Keratinocyte (primary cell): ENCODE results near the gene GABRA6. TPM values are rescaled to one million over a fixed set of nuclear protein-coding genes. Genes with fewer than 3 reads are reported as not detected.

ENCODE experiments used
- DNase-seq: peaks from one replicate; pipeline ENCODE4 v3.0.0-alpha.2; 2011; ENCODE audit warnings: low read depth, missing footprints, low spot score
- FAIRE-seq: peaks from 2 replicates; lab custom pipeline; 2011; peaks lifted over from hg19 to GRCh38; lab: Jason Lieb, UNC
- H2AFZ ChIP-seq: 2 replicates; pipeline ENCODE4 v1.6.0; 2012; ENCODE audit warnings: low read length, control low read depth, inconsistent platforms; ENCODE audit not compliant: control insufficient read depth
- H3K27ac ChIP-seq: 2 replicates; pipeline ENCODE4 v1.5.1; 2011; ENCODE audit warnings: low read length; ENCODE audit not compliant: control insufficient read depth, insufficient read depth
- H3K27me3 ChIP-seq: 3 replicates; pipeline ENCODE4 v1.6.0; 2011; ENCODE audit warnings: low read length; ENCODE audit not compliant: control insufficient read depth, insufficient read depth; ENCODE audit errors: extremely low read depth
- H3K36me3 ChIP-seq, 2 experiments: 2 replicates in 1 of 2; 3 replicates in 1 of 2; pipeline ENCODE4 v1.5.1; 2011; ENCODE audit warnings: low read length in 2 of 2, mild to moderate bottlenecking in 1 of 2; ENCODE audit not compliant: control insufficient read depth in 2 of 2, insufficient read depth in 2 of 2; ENCODE audit errors: extremely low read depth in 1 of 2
- H3K4me1 ChIP-seq: 3 replicates; pipeline ENCODE4 v1.5.1; 2011; ENCODE audit warnings: low read length; ENCODE audit not compliant: control insufficient read depth, insufficient read depth; ENCODE audit errors: extremely low read depth
- H3K4me2 ChIP-seq: 3 replicates; pipeline ENCODE4 v1.6.0; 2011; ENCODE audit warnings: low read depth, low read length; ENCODE audit not compliant: control insufficient read depth, insufficient read depth; ENCODE audit errors: extremely low read depth
- H3K4me3 ChIP-seq, 3 experiments: fragments of 200-600 bp in 1 of 3; sonication (generic) in 1 of 3; 2 replicates in 2 of 3; 3 replicates in 1 of 3; pipeline ENCODE4 v1.5.1; 2011 to 2016; ENCODE audit warnings: low read length in 3 of 3, mild to moderate bottlenecking in 3 of 3, control low read depth in 2 of 3, inconsistent platforms in 1 of 3, low read depth in 1 of 3, mixed read lengths in 1 of 3, mixed run types in 1 of 3, moderate library complexity in 1 of 3; ENCODE audit not compliant: control insufficient read depth in 2 of 3, insufficient read depth in 2 of 3; ENCODE audit errors: extremely low read depth in 1 of 3
- H3K79me2 ChIP-seq: 2 replicates; pipeline ENCODE4 v1.6.0; 2012; ENCODE audit warnings: low read length; ENCODE audit not compliant: control insufficient read depth, insufficient read depth
- H3K9ac ChIP-seq: 3 replicates; pipeline ENCODE4 v1.6.0; 2011; ENCODE audit warnings: low read length; ENCODE audit not compliant: control insufficient read depth, insufficient read depth; ENCODE audit errors: extremely low read depth
- H3K9me1 ChIP-seq: 3 replicates; pipeline ENCODE4 v1.6.0; 2011; ENCODE audit warnings: low read length; ENCODE audit not compliant: control insufficient read depth, insufficient read depth; ENCODE audit errors: extremely low read depth
- H3K9me3 ChIP-seq: 2 replicates; pipeline ENCODE4 v1.5.1; 2012; ENCODE audit warnings: low read depth, low read length; ENCODE audit not compliant: control insufficient read depth
- H4K20me1 ChIP-seq: 3 replicates; pipeline ENCODE4 v1.6.0; 2011; ENCODE audit warnings: low read length; ENCODE audit not compliant: control insufficient read depth, insufficient read depth; ENCODE audit errors: extremely low read depth
- EZH2 ChIP-seq: IDR thresholded peaks from one replicate; pipeline ENCODE4 v1.6.1; 2012; ENCODE audit warnings: inconsistent platforms, mild to moderate bottlenecking, low read length, moderate library complexity
- dilution Hi-C: fragments of 300-500 bp; cut with MboI; formaldehyde crosslinking; loops from one replicate; pipeline ENCODE4 v1.7.0; 2020; ENCODE audit warnings: low sequenced_read_pairs; ENCODE audit not compliant: extremely low pct_ligation_motif_present
- polyA plus RNA-seq, 5 experiments: library from polyadenylated mRNA; depleted of rRNA in 3 of 5; stranded (reverse) in 3 of 5; stranded (forward) in 1 of 5; unstranded in 1 of 5; fragments of >200 nt; gene quantifications; 1 replicate in 1 of 5; 2 replicates in 3 of 5; 3 replicates in 1 of 5; pipeline versions ENCODE4 v1.2.1 to v1.2.3, GENCODE V29; 2011 to 2012; ENCODE audit warnings: missing spikeins in 2 of 5, low read depth in 1 of 5, low replicate concordance in 1 of 5
- TF ChIP-seq, protein P1 (sequence below), 3 experiments: IDR thresholded peaks in 1 of 3; conservative IDR thresholded peaks in 1 of 3; optimal IDR thresholded peaks in 1 of 3; 2 replicates in 2 of 3; 3 replicates in 1 of 3; pipeline versions ENCODE3 to v1.5.1; 2011; ENCODE audit warnings: low read length in 3 of 3, mild to moderate bottlenecking in 3 of 3, moderate library complexity in 2 of 3, control low read depth in 1 of 3, inconsistent platforms in 1 of 3; ENCODE audit not compliant: insufficient read depth in 2 of 3; ENCODE audit errors: extremely low read depth in 1 of 3

The GABRA6 gene
- polyA plus RNA-seq, 1 donor (not counting 4 experiments of a cell fraction or from before 2014, with no cell fraction given): not detected

DNA sequence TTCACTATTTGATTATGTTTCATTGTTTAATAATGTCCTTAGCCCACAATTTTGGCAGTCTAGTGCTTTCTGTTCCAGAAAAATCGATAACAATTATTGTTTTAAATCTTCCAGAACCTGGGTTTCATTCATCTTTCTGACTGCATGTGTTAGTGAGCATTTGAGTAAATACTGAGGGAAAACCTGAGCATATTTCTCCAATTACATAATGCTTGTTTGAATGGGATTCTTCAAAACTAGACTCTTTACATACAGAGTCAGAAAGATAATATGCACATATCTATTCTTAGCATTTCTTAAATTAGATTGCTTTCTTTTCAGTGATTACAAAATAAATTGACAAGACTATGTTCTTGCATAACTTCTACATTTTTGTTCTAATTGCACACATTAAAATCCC lies 21.9 kb downstream of the GABRA6 start:
- TF ChIP-seq, protein P1, sequence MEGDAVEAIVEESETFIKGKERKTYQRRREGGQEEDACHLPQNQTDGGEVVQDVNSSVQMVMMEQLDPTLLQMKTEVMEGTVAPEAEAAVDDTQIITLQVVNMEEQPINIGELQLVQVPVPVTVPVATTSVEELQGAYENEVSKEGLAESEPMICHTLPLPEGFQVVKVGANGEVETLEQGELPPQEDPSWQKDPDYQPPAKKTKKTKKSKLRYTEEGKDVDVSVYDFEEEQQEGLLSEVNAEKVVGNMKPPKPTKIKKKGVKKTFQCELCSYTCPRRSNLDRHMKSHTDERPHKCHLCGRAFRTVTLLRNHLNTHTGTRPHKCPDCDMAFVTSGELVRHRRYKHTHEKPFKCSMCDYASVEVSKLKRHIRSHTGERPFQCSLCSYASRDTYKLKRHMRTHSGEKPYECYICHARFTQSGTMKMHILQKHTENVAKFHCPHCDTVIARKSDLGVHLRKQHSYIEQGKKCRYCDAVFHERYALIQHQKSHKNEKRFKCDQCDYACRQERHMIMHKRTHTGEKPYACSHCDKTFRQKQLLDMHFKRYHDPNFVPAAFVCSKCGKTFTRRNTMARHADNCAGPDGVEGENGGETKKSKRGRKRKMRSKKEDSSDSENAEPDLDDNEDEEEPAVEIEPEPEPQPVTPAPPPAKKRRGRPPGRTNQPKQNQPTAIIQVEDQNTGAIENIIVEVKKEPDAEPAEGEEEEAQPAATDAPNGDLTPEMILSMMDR (optimal IDR thresholded peaks at IDR 0.05 in 1 of 3, IDR thresholded peaks at IDR 0.05 in 1 of 3, conservative IDR thresholded peaks at IDR 0.05 in 1 of 3; ENCODE audit: extremely low read depth in 1 of 3, insufficient read depth in 2 of 3, low read length in 3 of 3): no peak
- dilution Hi-C loops: no loop called here

DNA sequence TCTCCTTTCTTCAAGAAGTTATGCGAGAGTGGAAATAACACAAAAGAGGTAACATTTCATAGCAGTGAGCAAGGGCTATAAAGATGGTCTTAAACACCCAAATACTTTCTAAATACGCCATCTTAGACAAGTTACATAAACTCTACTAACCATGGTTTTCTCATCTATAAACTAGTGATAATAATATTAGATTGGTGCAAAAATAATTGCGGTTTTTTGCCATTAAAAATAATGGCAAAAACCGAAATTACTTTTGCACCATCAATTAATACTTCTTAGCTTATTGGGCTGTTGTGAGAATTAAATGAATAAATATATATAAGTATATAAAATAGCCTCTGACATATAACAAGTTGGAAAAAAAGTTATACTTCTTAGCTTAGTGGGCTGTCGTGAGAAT lies 23.7 kb downstream of the GABRA6 start:
- FAIRE-seq (no peak), DNase-seq (no peak)
- Histone ChIP-seq H3K27ac (no peak overlapping the region), H3K36me3 (no peaks in the 10 kb centered on the region), H3K9me1 (no peaks in the 10 kb centered on the region), H3K9ac (no peak overlapping the region), H3K79me2 (no peaks in the 10 kb centered on the region), H3K9me3 (no peaks in the 10 kb centered on the region), H3K27me3 (no peaks in the 10 kb centered on the region), H4K20me1 (no peaks in the 10 kb centered on the region), H2AFZ (no peak overlapping the region), H3K4me1 (no peaks in the 10 kb centered on the region), H3K4me3 (no peak overlapping the region), H3K4me2 (no peak overlapping the region)
- dilution Hi-C loops: no loop called here
- TF ChIP-seq, protein P1 (optimal IDR thresholded peaks at IDR 0.05 in 1 of 3, IDR thresholded peaks at IDR 0.05 in 1 of 3, conservative IDR thresholded peaks at IDR 0.05 in 1 of 3; ENCODE audit: extremely low read depth in 1 of 3, insufficient read depth in 2 of 3, low read length in 3 of 3): no peak
- no peak for TF ChIP-seq EZH2

More for the DNA sequence above, 21.9 kb downstream of the GABRA6 start:
- no peaks in the 10 kb centered on the region for H3K9me3 ChIP-seq
- H2AFZ ChIP-seq: no peak overlapping the region
- no peaks in the 10 kb centered on the region for H3K36me3 ChIP-seq
- no peak overlapping the region for H3K4me2 ChIP-seq
- DNase-seq (no peak), FAIRE-seq (no peak)
- no peak overlapping the region for H3K27ac ChIP-seq
- no peaks in the 10 kb centered on the region for H3K4me1 ChIP-seq
- no peaks in the 10 kb centered on the region for H3K27me3 ChIP-seq
- H3K79me2 ChIP-seq: no peaks in the 10 kb centered on the region
- H3K9ac ChIP-seq: no peak overlapping the region
- H3K4me3 ChIP-seq: no peak overlapping the region
- H3K9me1 ChIP-seq: no peaks in the 10 kb centered on the region
- no peaks in the 10 kb centered on the region for H4K20me1 ChIP-seq
